ENCODE measurements around the gene OR1K1.

OR1K1 gene

DNA sequence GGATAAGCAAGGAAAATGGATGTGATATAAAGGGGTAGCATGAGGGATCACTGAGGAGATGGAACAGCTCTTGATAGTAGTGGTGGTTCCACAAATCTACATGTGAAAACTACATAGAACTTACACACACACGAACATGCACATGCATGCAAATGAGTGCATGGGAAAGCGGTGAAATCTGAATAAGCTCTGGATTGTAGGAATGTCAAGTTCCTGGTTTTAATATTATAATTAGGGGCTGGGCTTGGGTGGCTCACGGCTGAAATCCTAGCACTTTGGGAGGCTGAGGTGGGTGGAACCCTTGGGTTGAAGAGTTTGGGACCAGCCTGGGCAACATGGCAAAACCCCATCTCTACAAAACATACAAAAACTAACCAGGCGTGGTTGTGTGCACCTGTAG lies 41.6 kb downstream of the OR1K1 start:
- POLR2A ChIA-PET: no interaction called here
- no peak for DNase-seq (ENCODE audit: low read depth, low spot score)
- H3K4me3 ChIP-seq (ENCODE audit: low read depth, low read length): no peak overlapping the region
- CTCF ChIA-PET: interaction anchor here (0.7 kb wide), 1 partner anchor 544 kb away, joined by 3 read pairs; no protein-coding TSS in a partner anchor
- TF ChIP-seq, protein P1, sequence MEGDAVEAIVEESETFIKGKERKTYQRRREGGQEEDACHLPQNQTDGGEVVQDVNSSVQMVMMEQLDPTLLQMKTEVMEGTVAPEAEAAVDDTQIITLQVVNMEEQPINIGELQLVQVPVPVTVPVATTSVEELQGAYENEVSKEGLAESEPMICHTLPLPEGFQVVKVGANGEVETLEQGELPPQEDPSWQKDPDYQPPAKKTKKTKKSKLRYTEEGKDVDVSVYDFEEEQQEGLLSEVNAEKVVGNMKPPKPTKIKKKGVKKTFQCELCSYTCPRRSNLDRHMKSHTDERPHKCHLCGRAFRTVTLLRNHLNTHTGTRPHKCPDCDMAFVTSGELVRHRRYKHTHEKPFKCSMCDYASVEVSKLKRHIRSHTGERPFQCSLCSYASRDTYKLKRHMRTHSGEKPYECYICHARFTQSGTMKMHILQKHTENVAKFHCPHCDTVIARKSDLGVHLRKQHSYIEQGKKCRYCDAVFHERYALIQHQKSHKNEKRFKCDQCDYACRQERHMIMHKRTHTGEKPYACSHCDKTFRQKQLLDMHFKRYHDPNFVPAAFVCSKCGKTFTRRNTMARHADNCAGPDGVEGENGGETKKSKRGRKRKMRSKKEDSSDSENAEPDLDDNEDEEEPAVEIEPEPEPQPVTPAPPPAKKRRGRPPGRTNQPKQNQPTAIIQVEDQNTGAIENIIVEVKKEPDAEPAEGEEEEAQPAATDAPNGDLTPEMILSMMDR (IDR thresholded peaks at IDR 0.05; ENCODE audit: insufficient read depth, low read length, missing control alignments): no peak

- ChIA-PET POLR2A (no interaction called here), CTCF (interaction anchor here (1.8 kb wide), 1 partner anchor 9 kb away, joined by 7 read pairs; no protein-coding TSS in a partner anchor)
- H3K4me3 ChIP-seq (ENCODE audit: low read depth, low read length): no peak overlapping the region
Measured at GRCh38 chr9:122844137-122844536, 44.2 kb downstream of the OR1K1 start.

GRCh38 chr9:122845116-122845515 lies 45.2 kb downstream of the OR1K1 start:
- ChIA-PET POLR2A (no interaction called here), CTCF (interaction anchor here (1.8 kb wide), 1 partner anchor 10 kb away, joined by 7 read pairs; no protein-coding TSS in a partner anchor)
- no peak overlapping the region for H3K4me3 ChIP-seq (ENCODE audit: low read depth, low read length)
- DNase-seq (ENCODE audit: low read depth, low spot score): no peak
- TF ChIP-seq, protein P1 (IDR thresholded peaks at IDR 0.05; ENCODE audit: insufficient read depth, low read length, missing control alignments): no peak

More at GRCh38 chr9:122844137-122844536, 44.2 kb downstream of the OR1K1 start:
- no peak for DNase-seq (ENCODE audit: low read depth, low spot score)
- TF ChIP-seq, protein P1 (IDR thresholded peaks at IDR 0.05; ENCODE audit: insufficient read depth, low read length, missing control alignments): no peak

- no peak for DNase-seq (ENCODE audit: low read depth, low spot score)
- TF ChIP-seq, protein P1 (IDR thresholded peaks at IDR 0.05; ENCODE audit: insufficient read depth, low read length, missing control alignments): no peak
- POLR2A ChIA-PET: no interaction called here
- CTCF ChIA-PET: no interaction called here
- H3K4me3 ChIP-seq (ENCODE audit: low read depth, low read length): no peak overlapping the region
Measured at GRCh38 chr9:122846371-122846940, 46.5 kb downstream of the OR1K1 start.

- H3K4me3 ChIP-seq (ENCODE audit: low read depth, low read length): no peak overlapping the region
- DNase-seq (ENCODE audit: low read depth, low spot score): no peak
- TF ChIP-seq, protein P1 (IDR thresholded peaks at IDR 0.05; ENCODE audit: insufficient read depth, low read length, missing control alignments): no peak
- POLR2A ChIA-PET: no interaction called here
- CTCF ChIA-PET: interaction anchor here (1.0 to 1.1 kb wide), 2 partner anchors 34 to 43 kb away, joined by 3 to 4 read pairs; no protein-coding TSS in a partner anchor
Measured at GRCh38 chr9:122848256-122848943, 48.5 kb downstream of the OR1K1 start.

All from AG04449 (cell line).